IMR-90 (cell line): ENCODE results near the gene CDC42EP1. TPM values are rescaled to one million over a fixed set of nuclear protein-coding genes. Genes with fewer than 3 reads are reported as not detected.

ENCODE experiments used
- ATAC-seq: fragments of 200-7000 bp; cut with Tn5 transposase; 2 replicates; pipeline ENCODE4 v1.9.1; 2020; ENCODE audit warnings: low read depth, mild to moderate bottlenecking, moderate library complexity
- BruUV-seq: library from RNA; stranded (reverse); fragments of 400-500 nt; replicated peaks from 2 replicates; lab custom pipeline; 2021; lab: Mats Ljungman, UMichigan
- CTCF ChIA-PET: fragments of 300-600 bp; formaldehyde crosslinking; extraction: SDS; loops from one replicate; lab custom pipeline; 2021; ENCODE audit warnings: antibody characterized with exemption; lab: Yijun Ruan, JAX
- POLR2A ChIA-PET: fragments of 300-600 bp; sonication (Branson Sonifier 250); formaldehyde crosslinking; loops from one replicate; lab custom pipeline; 2022; ENCODE audit warnings: antibody characterized with exemption; ENCODE audit not compliant: unreplicated experiment; lab: Charles Lee
- DNase-seq: peaks from one replicate; pipeline ENCODE4 v3.0.0; 2013
- H2AFZ ChIP-seq: replicated peaks from 2 replicates; pipeline ENCODE3; 2013; ENCODE audit warnings: low read length, mild to moderate bottlenecking; ENCODE audit not compliant: poor library complexity
- H2AK5ac ChIP-seq: 2 replicates; pipeline ENCODE4 v1.6.1; 2013; ENCODE audit warnings: low read depth, low read length, inconsistent platforms
- H2AK9ac ChIP-seq: replicated peaks from 2 replicates; pipeline ENCODE3; 2013; ENCODE audit warnings: mild to moderate bottlenecking, low read depth, low read length, moderate library complexity; ENCODE audit not compliant: poor library complexity
- H2BK120ac ChIP-seq: 2 replicates; pipeline ENCODE4 v1.6.1; 2013; ENCODE audit warnings: low read depth, low read length, inconsistent platforms
- H2BK15ac ChIP-seq: 3 replicates; pipeline ENCODE4 v1.6.1; 2013; ENCODE audit warnings: low read depth, low read length, inconsistent platforms
- H2BK20ac ChIP-seq: 2 replicates; pipeline ENCODE4 v1.6.1; 2013; ENCODE audit warnings: low read depth, mild to moderate bottlenecking, inconsistent platforms, low read length, moderate library complexity
- H2BK5ac ChIP-seq: 2 replicates; pipeline ENCODE4 v1.6.1; 2013; ENCODE audit warnings: mild to moderate bottlenecking, low read depth, low read length, inconsistent platforms; ENCODE audit not compliant: poor library complexity, severe bottlenecking
- H3K14ac ChIP-seq: replicated peaks from 2 replicates; pipeline ENCODE4 v1.6.1; 2013; ENCODE audit warnings: low read depth, low read length, inconsistent platforms
- H3K18ac ChIP-seq: 2 replicates; pipeline ENCODE4 v1.6.1; 2013; ENCODE audit warnings: low read depth, low read length, control low read depth
- H3K23ac ChIP-seq: 2 replicates; pipeline ENCODE4 v1.6.1; 2013; ENCODE audit warnings: low read depth, low read length, inconsistent platforms
- H3K27ac ChIP-seq: 2 replicates; pipeline ENCODE4 v1.5.1; 2013; ENCODE audit warnings: mild to moderate bottlenecking, control low read depth, low read length; ENCODE audit not compliant: insufficient read depth
- H3K27me3 ChIP-seq: 2 replicates; pipeline ENCODE4 v1.6.1; 2013; ENCODE audit warnings: low read length; ENCODE audit not compliant: control insufficient read depth, insufficient read depth
- H3K36me3 ChIP-seq: 2 replicates; pipeline ENCODE4 v1.6.1; 2013; ENCODE audit warnings: low read length, mixed read lengths; ENCODE audit not compliant: control insufficient read depth, insufficient read depth
- H3K4ac ChIP-seq: 2 replicates; pipeline ENCODE4 v1.6.1; 2013; ENCODE audit warnings: low read depth, low read length, inconsistent platforms
- H3K4me1 ChIP-seq: 2 replicates; pipeline ENCODE4 v1.6.1; 2013; ENCODE audit warnings: low read length, mixed read lengths; ENCODE audit not compliant: control insufficient read depth, insufficient read depth
- H3K4me2 ChIP-seq: 2 replicates; pipeline ENCODE4 v1.6.1; 2013; ENCODE audit warnings: low read depth, mild to moderate bottlenecking, control low read depth, low read length, moderate library complexity
- H3K4me3 ChIP-seq: 2 replicates; pipeline ENCODE4 v1.5.1; 2013; ENCODE audit warnings: low read depth, mild to moderate bottlenecking, control low read depth, low read length, moderate library complexity; ENCODE audit not compliant: insufficient read depth
- H3K56ac ChIP-seq: 2 replicates; pipeline ENCODE4 v1.6.1; 2013; ENCODE audit warnings: low read length, inconsistent platforms; ENCODE audit not compliant: insufficient read depth; ENCODE audit errors: extremely low read depth
- H3K79me1 ChIP-seq, 2 experiments: 2 replicates each; pipeline ENCODE4 v1.6.1; 2013; ENCODE audit warnings: low read length in 2 of 2, inconsistent platforms in 1 of 2, low read depth in 1 of 2
- H3K9ac ChIP-seq: 2 replicates; pipeline ENCODE4 v1.6.1; 2013; ENCODE audit warnings: low read depth, low read length, control low read depth
- H3K9me1 ChIP-seq: 2 replicates; pipeline ENCODE4 v1.6.1; 2013; ENCODE audit warnings: low read length, inconsistent platforms; ENCODE audit not compliant: insufficient read depth
- H3K9me3 ChIP-seq: 2 replicates; pipeline ENCODE4 v1.6.1; 2013; ENCODE audit warnings: low read length; ENCODE audit not compliant: control insufficient read depth, insufficient read depth
- H4K20me1 ChIP-seq: 2 replicates; pipeline ENCODE4 v1.6.1; 2013; ENCODE audit warnings: low read length, inconsistent platforms; ENCODE audit not compliant: insufficient read depth
- H4K5ac ChIP-seq: 2 replicates; pipeline ENCODE4 v1.6.1; 2013; ENCODE audit warnings: mild to moderate bottlenecking, low read depth, low read length, control low read depth
- H4K8ac ChIP-seq, 2 experiments: 2 replicates each; pipeline ENCODE4 v1.6.1; 2013; ENCODE audit warnings: low read depth in 2 of 2, low read length in 2 of 2, control low read depth in 1 of 2, inconsistent platforms in 1 of 2
- H4K91ac ChIP-seq: 2 replicates; pipeline ENCODE4 v1.6.1; 2013; ENCODE audit warnings: low read depth, low read length, inconsistent platforms; ENCODE audit not compliant: insufficient read depth
- BHLHE40 ChIP-seq: fragments of 150-350 bp; IDR thresholded peaks from 2 replicates; pipeline ENCODE4 v1.6.1; 2016; ENCODE audit warnings: mild to moderate bottlenecking, low read depth, low read length
- ELK1 ChIP-seq: fragments of 150-350 bp; IDR thresholded peaks from 2 replicates; pipeline ENCODE4 v1.6.1; 2016; ENCODE audit warnings: low read depth, mild to moderate bottlenecking, low read length, moderate library complexity, borderline replicate concordance
- FOS ChIP-seq: fragments of 150-350 bp; IDR thresholded peaks from 2 replicates; pipeline ENCODE4 v1.6.1; 2016; ENCODE audit warnings: low read depth, low read length
- MAFK ChIP-seq: IDR thresholded peaks from 2 replicates; pipeline ENCODE4 v1.6.1; 2012; ENCODE audit warnings: low read depth, low read length, improper control_type of control experiment
- MAZ ChIP-seq: IDR thresholded peaks from 2 replicates; pipeline ENCODE4 v1.6.1; 2012; ENCODE audit warnings: low read depth, mild to moderate bottlenecking, low read length, improper control_type of control experiment, moderate library complexity, borderline replicate concordance
- MXI1 ChIP-seq: IDR thresholded peaks from 2 replicates; pipeline ENCODE4 v1.6.1; 2012; ENCODE audit warnings: low read depth, mild to moderate bottlenecking, low read length, moderate library complexity, borderline replicate concordance
- NFE2L2 ChIP-seq: fragments of 150-350 bp; IDR thresholded peaks from 2 replicates; pipeline ENCODE4 v1.6.1; 2016; ENCODE audit warnings: low read depth, mild to moderate bottlenecking, low read length
- POLR2A ChIP-seq: IDR thresholded peaks from 2 replicates; pipeline ENCODE4 v1.6.1; 2012; ENCODE audit warnings: mild to moderate bottlenecking, low read depth, low read length
- RAD21 ChIP-seq: IDR thresholded peaks from 2 replicates; pipeline ENCODE4 v1.6.1; 2012; ENCODE audit warnings: low read length, improper control_type of control experiment
- RCOR1 ChIP-seq: IDR thresholded peaks from 2 replicates; pipeline ENCODE4 v1.6.1; 2012; ENCODE audit warnings: mild to moderate bottlenecking, low read length, improper control_type of control experiment; ENCODE audit not compliant: insufficient replicate concordance
- RFX5 ChIP-seq: IDR thresholded peaks from 2 replicates; pipeline ENCODE4 v1.8.0; 2012; ENCODE audit warnings: low read depth, mild to moderate bottlenecking, low read length, moderate library complexity
- SMC3 ChIP-seq: fragments of 150-350 bp; IDR thresholded peaks from 2 replicates; pipeline ENCODE4 v1.6.1; 2016; ENCODE audit warnings: low read depth, mild to moderate bottlenecking, antibody characterized with exemption, low read length, moderate library complexity
- WGBS, 2 experiments: methylation state at CpG; one replicate each; pipeline versions ENCODE4 v1.1.5 to v1.1.7; 2013; ENCODE audit warnings: missing lambda C conversion rate in 2 of 2; ENCODE audit not compliant: insufficient read length in 1 of 2; ENCODE audit errors: extremely low coverage in 2 of 2; 5-methylcytosine and 5-hydroxymethylcytosine counted together
- dilution Hi-C: fragments of 300-500 bp; cut with HindIII; formaldehyde crosslinking; loops from one replicate; pipeline ENCODE4 v1.14.3; 2018; ENCODE audit warnings: low sequenced_read_pairs; ENCODE audit not compliant: unreplicated experiment
- in situ Hi-C: fragments of 300-500 bp; cut with MboI; formaldehyde crosslinking; loops from 3 replicates; pipeline ENCODE4 v1.14.3; 2019; ENCODE audit warnings: low sequenced_read_pairs, inconsistent platforms, mixed read lengths
- intact Hi-C: fragments of 100-400 bp; cut with micrococcal nuclease; formaldehyde crosslinking; loops from 2 replicates; pipeline ENCODE4 v1.10.0; 2022
- polyA plus RNA-seq, 3 experiments: library from polyadenylated mRNA; depleted of rRNA; stranded (reverse); fragments of >200 nt; gene quantifications; 2 replicates each; pipeline ENCODE4 v1.2.3, GENCODE V29; 2012; ENCODE audit warnings: low replicate concordance in 1 of 3
- total RNA-seq: library from RNA; depleted of rRNA; stranded (reverse); fragments of >200 nt; gene quantifications from 2 replicates; pipeline ENCODE4 v1.2.3, GENCODE V29; 2012

The CDC42EP1 gene
- total and polyA plus RNA-seq, 2 of the 4 experiments (the other 2 are of a cell fraction): 4.7 to 47.3 TPM

DNA sequence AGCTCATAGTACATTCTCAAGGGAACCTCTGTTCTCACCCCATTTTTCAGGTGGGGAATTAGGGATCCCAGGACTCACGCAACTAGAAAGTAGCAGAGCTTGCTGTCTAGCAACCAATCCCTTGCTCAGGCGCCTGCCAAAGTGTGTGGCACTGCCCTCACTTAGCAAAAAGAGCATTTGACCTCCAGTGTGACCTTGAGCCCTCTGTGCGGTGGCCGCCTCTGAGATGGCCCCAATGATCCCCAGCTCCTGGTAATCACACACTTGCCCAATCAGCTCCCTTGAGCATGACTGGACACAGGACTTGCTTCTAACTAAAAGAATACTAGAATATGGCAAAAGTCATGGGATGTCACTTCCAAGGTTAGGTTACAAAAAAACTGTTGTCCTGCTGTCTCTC lies 22.2 kb downstream of the CDC42EP1 start:
- no peak overlapping the region for H3K9ac ChIP-seq
- H2BK120ac ChIP-seq: no peak overlapping the region
- CTCF ChIA-PET: interaction anchor here (1.2 to 1.3 kb wide), 2 partner anchors 10 to 37 kb away, joined by 3 to 4 read pairs; no protein-coding TSS in a partner anchor
- no peak overlapping the region for H3K4me2 ChIP-seq
- H2BK20ac ChIP-seq: no peak overlapping the region
- H3K4me3 ChIP-seq: no peak overlapping the region
- H3K79me1 ChIP-seq: no peaks in the 10 kb centered on the region
- H3K23ac ChIP-seq: no peak overlapping the region
- no peak overlapping the region for H2AFZ ChIP-seq
- no peak overlapping the region for H3K27ac ChIP-seq
- H3K9me3 ChIP-seq: no peaks in the 10 kb centered on the region
- intact Hi-C loops (no loop called here), dilution Hi-C loops (no loop called here), in situ Hi-C loops (no loop called here)
- TF ChIP-seq SMC3 (no peak), RCOR1 (no peak), FOS (no peak), MAFK (no peak), ELK1 (no peak), BHLHE40 (no peak), RFX5 (no peak), MXI1 (no peak), RAD21 (no peak), NFE2L2 (no peak), POLR2A (no peak), MAZ (no peak)
- H3K4ac ChIP-seq: no peak overlapping the region
- POLR2A ChIA-PET: no interaction called here
- H4K8ac ChIP-seq: no peak overlapping the region
- ATAC-seq (no peak), DNase-seq (no peak)
- 67% methylated on average over 1 of the region's 4 CpGs; no CpG with 5 or more reads in 1 of the 2 experiments for WGBS, 2 experiments
- H3K27me3 ChIP-seq: peaks cover 14% of the 10 kb centered on the region
- no peaks in the 10 kb centered on the region for H3K9me1 ChIP-seq
- no peak overlapping the region for H4K5ac ChIP-seq
- no peaks in the 10 kb centered on the region for H4K20me1 ChIP-seq
- H4K91ac ChIP-seq: no peak overlapping the region
- 0 out of 2 replicates have a peak overlapping the region, but pooled peaks have one; percentile 3 for H2AK5ac ChIP-seq
- no peak overlapping the region for H2BK15ac ChIP-seq
- no peaks in the 10 kb centered on the region for H3K36me3 ChIP-seq
- H3K14ac ChIP-seq: no peak overlapping the region
- H2AK9ac ChIP-seq: no peak overlapping the region
- BruUV-seq: no TSS peak
- H3K18ac ChIP-seq: no peak overlapping the region
- H3K56ac ChIP-seq: no peak overlapping the region
- no peaks in the 10 kb centered on the region for H3K4me1 ChIP-seq
- no peak overlapping the region for H2BK5ac ChIP-seq
